Inflammatory macrophage treated with lipopolysaccharide for 4 hours (primary cell): ENCODE results near the gene SYNM.

Source experiments
- DNase-seq: peaks from one replicate; pipeline ENCODE4 v3.0.0-alpha.2; 2020

Gene SYNM

GRCh38 chr15:99086327-99086667 is 18.6 kb upstream of the SYNM start:
- no peak for DNase-seq

DNA sequence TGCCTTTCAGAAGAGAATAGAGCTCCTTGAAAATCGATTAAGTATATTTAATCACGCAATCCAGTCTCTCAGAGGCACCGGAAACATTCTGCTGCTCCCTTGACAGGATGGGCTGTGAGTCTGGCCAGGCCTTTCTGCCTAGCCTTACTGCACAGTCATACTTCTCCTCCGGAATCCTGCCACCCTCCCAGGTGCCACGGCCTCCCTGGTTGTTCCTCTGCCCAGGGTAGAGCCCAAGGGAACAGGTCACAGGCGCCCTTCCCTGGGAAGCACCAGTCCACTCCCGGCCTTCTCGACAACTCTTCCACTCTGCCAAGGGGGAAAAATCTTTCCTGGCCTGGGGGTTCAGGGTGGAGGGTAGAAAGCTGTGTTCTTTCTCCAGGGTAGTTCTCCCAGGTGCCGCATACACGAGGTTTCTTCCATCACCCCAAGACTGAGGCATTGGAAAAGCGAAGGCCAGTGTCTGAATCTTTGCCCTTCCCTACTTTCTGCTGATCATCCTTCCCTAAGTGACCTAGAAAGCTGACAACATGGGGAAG is 17.4 kb upstream of the SYNM start:
- no peak for DNase-seq

DNA sequence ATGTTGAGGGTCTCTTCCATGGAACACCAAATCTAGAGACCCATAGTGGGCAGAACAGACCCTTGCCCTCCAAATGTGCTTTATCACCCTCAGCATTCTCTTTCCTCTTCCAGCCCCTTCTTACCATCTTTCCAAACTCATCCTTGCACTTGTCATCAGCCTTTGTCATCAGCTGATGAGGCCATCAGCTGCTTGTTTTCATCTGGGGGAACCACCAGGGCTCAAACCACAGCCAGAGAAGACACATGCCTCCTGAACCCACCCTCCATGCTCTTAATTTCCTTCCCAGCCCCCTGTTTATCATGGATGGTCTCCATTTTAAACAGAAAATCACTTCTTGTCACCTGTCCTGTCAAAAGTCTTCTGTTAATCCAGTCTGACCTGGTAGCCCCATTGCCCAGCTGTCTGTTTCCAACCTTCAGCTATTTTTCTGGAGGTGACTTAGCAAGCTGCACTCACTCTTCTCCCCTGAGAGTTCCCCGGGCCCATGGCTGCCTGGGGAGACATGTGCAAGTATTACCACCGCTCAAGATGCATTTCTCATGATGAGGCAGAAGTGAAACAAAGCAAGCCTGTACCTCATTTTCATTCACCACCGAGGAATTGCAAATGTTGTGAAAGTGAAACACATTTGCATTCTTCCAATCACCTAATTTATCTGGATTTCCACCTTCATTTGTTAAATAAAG is 14.7 kb upstream of the SYNM start:
- peak; percentile 67 for DNase-seq

- DNase-seq = no peak
These were observed 13.9 kb upstream of the SYNM start for GRCh38 chr15:99090938-99091337.

GRCh38 chr15:99092554-99093172 is 12.2 kb upstream of the SYNM start:
- DNase-seq = no peak

- no peak for DNase-seq
These were observed 9.3 kb upstream of the SYNM start for GRCh38 chr15:99095626-99096025.

DNA sequence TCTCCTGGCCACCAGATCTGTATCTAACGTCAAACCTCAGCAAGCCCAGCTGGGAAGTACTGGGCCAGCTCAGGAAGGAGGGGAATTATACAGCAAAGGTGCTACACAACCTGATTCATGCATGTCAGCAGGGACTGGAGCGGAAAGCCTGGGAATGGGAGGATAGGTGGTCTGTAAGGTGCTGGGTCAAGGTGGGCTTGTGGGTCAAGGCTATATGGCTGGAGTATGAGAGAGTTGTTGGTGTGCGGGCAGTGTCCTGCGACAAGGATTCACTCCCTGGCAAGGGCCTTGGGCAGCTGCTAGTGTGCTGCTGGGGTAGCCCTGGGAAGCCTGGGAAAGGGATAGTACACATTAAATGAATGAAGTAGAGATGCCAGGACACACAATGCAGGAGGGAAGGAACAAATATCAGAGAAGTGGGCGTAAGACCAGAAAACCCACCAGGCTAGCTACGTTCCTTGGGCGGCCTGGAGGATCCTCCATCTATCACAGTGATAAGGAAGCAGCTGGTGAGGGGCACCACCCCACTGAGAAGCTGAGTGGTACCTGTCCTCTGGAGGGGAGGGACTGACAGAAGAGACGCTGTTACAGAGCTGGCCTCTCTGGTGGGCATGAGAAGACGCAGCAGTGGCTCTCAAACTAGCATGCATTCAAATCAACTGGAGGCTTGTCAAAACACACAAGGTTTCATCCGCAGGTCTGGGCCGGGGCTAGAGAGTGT is 8.5 kb upstream of the SYNM start:
- DNase-seq = no peak

DNA sequence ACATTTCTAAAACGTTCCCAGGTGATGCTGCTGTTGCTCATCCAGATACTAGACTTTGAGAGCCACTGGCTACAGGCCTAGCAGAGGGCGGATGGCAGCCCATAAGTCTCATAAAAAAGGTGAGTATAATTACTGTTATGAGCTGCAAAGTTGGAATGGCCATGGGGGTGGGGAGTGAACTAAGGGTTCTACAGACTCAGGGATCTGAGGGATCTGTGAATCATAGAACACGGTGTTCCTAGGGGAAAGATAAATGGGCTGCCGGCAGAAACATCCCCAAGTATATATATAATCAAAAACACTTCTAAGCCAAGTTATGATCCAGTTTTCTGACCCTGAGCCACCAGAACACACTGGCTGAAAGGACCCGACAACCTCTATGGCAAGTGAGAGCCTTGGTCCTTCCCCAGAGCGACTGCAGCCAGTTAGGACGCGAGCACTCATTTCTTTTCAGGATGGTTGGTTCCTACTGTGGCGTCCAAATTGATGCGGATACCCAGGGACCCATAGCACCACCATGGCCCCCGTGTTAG is 7.9 kb upstream of the SYNM start:
- DNase-seq = no peak

DNA sequence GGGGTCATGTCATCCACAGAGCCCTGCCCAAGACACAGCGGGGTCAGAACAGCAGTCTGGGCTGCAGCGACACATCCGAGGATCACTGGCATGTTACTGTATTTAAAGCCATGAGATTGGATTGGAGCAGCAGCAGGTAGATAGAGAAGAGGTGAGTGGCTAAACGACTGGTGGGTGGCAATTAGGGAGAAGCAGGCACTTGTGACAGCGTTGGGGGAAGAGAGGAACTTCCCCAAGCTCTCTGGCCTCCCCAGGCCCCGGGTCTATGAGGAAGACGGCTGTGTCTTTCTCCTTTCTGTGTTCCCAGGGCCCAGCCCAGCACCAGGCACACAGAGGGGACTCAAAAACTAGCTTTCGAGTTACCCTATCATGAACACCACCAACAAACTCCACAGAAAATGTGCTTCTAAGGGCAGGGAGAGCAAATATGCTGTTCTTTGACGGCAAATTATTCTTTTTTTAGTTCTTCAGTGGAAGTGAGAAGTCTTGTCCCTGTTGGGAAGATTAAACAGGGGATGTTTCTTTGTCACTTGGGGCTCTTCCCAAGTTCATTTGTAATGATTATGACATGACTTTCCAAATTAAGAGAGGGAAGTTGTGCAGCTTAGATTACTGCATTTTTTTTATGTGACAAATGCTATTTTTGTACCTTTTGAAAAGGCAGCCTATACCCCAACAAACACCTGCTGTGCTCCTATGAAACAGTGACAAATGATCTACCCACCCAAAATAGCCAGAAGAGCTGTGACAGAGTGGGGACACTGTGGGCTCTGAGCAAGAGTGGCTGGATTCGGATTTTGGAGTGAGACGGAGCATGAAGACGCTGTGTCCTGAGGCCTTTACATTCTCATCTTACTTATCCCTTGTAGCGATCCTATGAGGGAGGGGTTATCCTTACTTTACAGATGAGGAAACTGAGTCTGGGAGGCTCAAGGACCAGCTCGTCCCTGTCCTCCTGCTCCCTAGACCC is 7.2 kb upstream of the SYNM start:
- DNase-seq = peak; percentile 10

DNA sequence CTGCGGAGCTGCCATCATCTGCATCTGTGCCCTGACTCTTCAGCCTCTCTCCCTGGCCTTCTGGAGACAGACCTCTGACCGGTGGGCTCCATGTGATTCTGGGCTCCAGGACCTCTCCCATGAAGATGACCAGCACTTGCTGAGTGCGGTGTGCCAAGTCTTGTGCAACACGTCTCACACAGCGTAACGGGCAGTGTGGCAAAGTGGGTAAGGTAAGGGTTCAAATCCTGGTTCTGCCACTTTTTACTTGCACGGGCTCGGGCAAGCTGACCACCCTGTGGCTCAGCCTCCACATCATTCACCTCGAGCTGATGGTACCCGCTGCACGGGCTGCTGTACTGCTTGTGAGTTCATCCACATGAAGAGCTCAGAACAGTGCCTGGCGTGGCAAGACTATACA is 6.5 kb upstream of the SYNM start:
- DNase-seq = no peak

DNA sequence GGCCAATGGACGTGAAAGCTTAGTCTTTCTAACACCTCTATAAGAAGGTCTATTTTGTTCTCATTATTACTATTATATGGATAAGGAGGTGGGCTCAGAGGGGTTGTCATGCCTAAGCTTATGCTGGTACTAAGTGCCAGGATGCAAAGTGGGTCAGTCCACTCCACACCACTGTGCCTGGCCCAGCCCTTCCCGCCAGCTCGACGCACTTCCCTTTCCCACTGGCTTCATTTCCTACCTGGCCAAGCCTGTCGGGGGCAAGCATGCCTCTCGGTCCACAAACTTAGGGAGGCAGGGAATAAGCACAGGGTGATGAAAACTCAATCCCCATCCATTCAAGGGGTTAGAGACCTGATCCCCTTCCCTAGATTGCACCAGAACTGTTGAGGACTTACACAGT is 5.9 kb upstream of the SYNM start:
- no peak for DNase-seq

GRCh38 chr15:99099661-99100060 is 5.2 kb upstream of the SYNM start:
- DNase-seq = no peak

DNA sequence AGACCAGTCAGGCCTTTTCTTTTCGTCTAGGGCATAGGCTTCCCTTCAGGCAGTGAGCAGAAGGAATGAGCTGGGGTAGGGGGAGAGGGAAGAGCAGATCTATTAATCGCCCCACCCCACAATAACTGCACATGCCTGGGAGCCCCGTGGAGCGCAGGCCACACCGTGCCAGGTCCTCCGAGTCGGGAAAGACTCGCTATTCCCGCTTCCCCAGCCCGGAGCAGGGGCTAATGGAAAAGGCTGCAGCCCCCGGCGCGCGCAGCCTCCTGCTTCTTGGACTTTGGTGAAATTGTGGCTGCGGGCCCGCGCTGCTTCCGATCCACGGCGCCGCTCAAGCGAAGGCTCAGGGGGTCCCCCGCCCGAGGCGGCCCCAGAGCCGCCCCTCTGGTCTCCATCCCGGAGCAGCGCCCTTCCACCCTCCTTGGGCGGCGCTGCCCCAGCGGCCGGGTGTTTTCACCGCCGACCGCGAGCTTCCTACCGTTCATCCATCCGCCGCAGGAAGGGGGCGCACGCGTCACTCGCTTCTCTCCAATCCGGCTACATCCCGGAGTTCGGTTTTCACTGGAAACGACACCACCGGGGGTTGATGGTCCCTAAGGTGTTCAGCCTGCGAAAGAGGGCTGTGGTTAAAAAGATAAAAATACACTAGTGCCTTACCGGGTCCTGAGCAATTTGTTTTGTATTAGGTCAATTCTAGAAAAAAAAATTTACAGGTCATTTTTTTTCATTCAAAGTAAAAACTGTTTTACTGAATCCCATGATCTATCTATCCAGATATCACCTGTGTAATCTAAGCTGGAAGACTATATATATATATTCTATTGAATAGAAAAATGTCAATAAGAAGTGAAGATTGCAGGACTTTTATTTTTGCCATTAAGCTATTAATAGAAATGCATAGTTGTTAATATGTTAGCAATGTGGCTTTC is 4.4 kb upstream of the SYNM start:
- DNase-seq = peak; percentile 59

- DNase-seq = peak; percentile 13
These were observed 3.4 kb upstream of the SYNM start for GRCh38 chr15:99101501-99101900.

GRCh38 chr15:99102332-99103235 is 2.3 kb upstream of the SYNM start:
- DNase-seq = no peak

- no peak for DNase-seq
These were observed 1.6 kb upstream of the SYNM start for GRCh38 chr15:99103279-99103678.

GRCh38 chr15:99105514-99106341 is 848 bp downstream of the SYNM start:
- DNase-seq = peak; percentile 28

- no peak for DNase-seq
These were observed 1.7 kb downstream of the SYNM start for GRCh38 chr15:99106417-99107220.

DNA sequence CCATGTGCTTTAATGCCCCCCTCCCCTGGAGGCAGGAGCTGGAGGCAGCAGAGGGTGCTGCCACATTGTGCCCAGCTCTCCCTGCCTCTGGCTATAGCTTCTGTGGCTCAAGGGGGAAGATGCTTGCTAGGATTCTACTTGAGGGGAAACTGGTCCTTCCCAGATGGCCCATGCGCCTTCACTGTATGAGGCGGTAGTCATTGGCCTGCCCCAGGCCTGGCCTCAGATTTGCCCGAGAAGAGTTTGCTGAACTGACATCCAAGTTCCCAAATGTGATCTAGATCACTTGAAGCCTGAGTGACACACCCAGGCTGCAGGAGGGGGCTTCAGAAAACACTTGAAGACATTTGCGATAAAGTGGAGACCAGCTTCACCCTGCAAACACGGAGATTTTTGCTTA is 4.1 kb downstream of the SYNM start:
- no peak for DNase-seq
